ENCODE results near the gene FBN2. TPM values are rescaled to one million over a fixed set of nuclear protein-coding genes. Genes with fewer than 3 reads are reported as not detected.

Gene FBN2
- total and polyA plus RNA-seq, 2 experiments from 2014 or later, result 41.0 to 143 TPM

DNA sequence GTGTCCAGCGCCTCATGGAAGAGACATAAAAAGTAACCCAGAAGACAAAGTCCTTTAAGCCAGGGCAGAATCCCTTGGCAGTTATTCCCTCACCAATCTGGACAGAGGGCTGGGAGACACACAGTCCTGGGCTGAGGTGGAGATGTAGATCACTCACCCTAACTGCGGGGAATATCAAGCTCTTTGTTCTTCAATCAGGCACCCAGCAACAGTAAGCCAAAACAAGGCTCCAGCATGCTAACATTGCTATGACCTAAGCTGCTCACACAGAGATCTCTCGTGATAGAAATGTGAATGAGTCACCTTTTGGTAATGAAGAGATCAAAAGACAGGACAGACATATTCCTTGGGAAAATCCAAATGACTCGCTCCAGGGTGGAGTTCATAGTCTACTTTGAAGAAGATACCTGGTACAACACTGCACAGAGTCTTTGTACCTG is 101.3 kb downstream of the FBN2 start:
- WGBS (ENCODE audit: low lambda C conversion rate, missing lambda C conversion rate), result 77% methylated on average over 4 of the region's 4 CpGs
- Histone ChIP-seq H3K4me1 (ENCODE audit: insufficient read depth) (no peaks in the 10 kb centered on the region), H3K27me3 (no peaks in the 10 kb centered on the region), H3K9me2 (replicated peaks; ENCODE audit: insufficient read depth) (no peaks in the 10 kb centered on the region), H3K79me2 (no peaks in the 10 kb centered on the region), H3K27ac (peak overlapping the region; percentile 46), H3K4me2 (no peak overlapping the region), H2AFZ (no peak overlapping the region), H3K4me3 (no peak overlapping the region), H3K36me3 (replicated peaks; ENCODE audit: insufficient read depth, low read depth) (no peaks in the 10 kb centered on the region), H3K9me3 (ENCODE audit: low read depth) (no peaks in the 10 kb centered on the region), H4K20me1 (ENCODE audit: insufficient read depth, poor library complexity, severe bottlenecking) (no peaks in the 10 kb centered on the region)
- no peak for TF ChIP-seq EZH2phosphoT487 (IDR thresholded peaks at IDR 0.05; ENCODE audit: low read depth, severe bottlenecking, unreplicated experiment)
- TF ChIP-seq EZH2 (IDR thresholded peaks at IDR 0.05; ENCODE audit: borderline replicate concordance), result no peak
- TF ChIP-seq CTCF (IDR thresholded peaks at IDR 0.05; ENCODE audit: poor library complexity), result no peak
- peak; percentile 42 for DNase-seq (ENCODE audit: low spot score)

- H3K36me3 ChIP-seq (replicated peaks; ENCODE audit: insufficient read depth, low read depth), result no peaks in the 10 kb centered on the region
- TF ChIP-seq EZH2phosphoT487 (IDR thresholded peaks at IDR 0.05; ENCODE audit: low read depth, severe bottlenecking, unreplicated experiment) (no peak), EZH2 (IDR thresholded peaks at IDR 0.05; ENCODE audit: borderline replicate concordance) (no peak), CTCF (IDR thresholded peaks at IDR 0.05; ENCODE audit: poor library complexity) (no peak)
Measured at GRCh38 chr5:128435861-128436260, 102.2 kb downstream of the FBN2 start.

GRCh38 chr5:128434993-128435392 is 103.1 kb downstream of the FBN2 start:
- H3K4me2 ChIP-seq, result no peak overlapping the region
- H3K79me2 ChIP-seq, result no peaks in the 10 kb centered on the region
- H3K27ac ChIP-seq, result no peak overlapping the region
- no peaks in the 10 kb centered on the region for H4K20me1 ChIP-seq (ENCODE audit: insufficient read depth, poor library complexity, severe bottlenecking)
- H2AFZ ChIP-seq, result no peak overlapping the region
- no peaks in the 10 kb centered on the region for H3K4me1 ChIP-seq (ENCODE audit: insufficient read depth)
- H3K9me2 ChIP-seq (replicated peaks; ENCODE audit: insufficient read depth), result no peaks in the 10 kb centered on the region
- no peak for DNase-seq (ENCODE audit: low spot score)
- H3K27me3 ChIP-seq, result no peaks in the 10 kb centered on the region
- H3K4me3 ChIP-seq, result no peak overlapping the region
- no peaks in the 10 kb centered on the region for H3K9me3 ChIP-seq (ENCODE audit: low read depth)
- no peaks in the 10 kb centered on the region for H3K36me3 ChIP-seq (replicated peaks; ENCODE audit: insufficient read depth, low read depth)
- TF ChIP-seq EZH2 (IDR thresholded peaks at IDR 0.05; ENCODE audit: borderline replicate concordance), result no peak
- no peak for TF ChIP-seq EZH2phosphoT487 (IDR thresholded peaks at IDR 0.05; ENCODE audit: low read depth, severe bottlenecking, unreplicated experiment)

More at GRCh38 chr5:128435861-128436260, 102.2 kb downstream of the FBN2 start:
- Histone ChIP-seq H2AFZ (no peak overlapping the region), H3K4me2 (no peak overlapping the region), H3K27ac (peak overlapping the region; percentile 46), H3K4me3 (no peak overlapping the region), H3K9me2 (replicated peaks; ENCODE audit: insufficient read depth) (no peaks in the 10 kb centered on the region), H3K27me3 (no peaks in the 10 kb centered on the region), H3K79me2 (no peaks in the 10 kb centered on the region), H3K9me3 (ENCODE audit: low read depth) (no peaks in the 10 kb centered on the region), H4K20me1 (ENCODE audit: insufficient read depth, poor library complexity, severe bottlenecking) (no peaks in the 10 kb centered on the region), H3K4me1 (ENCODE audit: insufficient read depth) (no peaks in the 10 kb centered on the region)
- 82% methylated on average over 4 of the region's 4 CpGs for WGBS (ENCODE audit: low lambda C conversion rate, missing lambda C conversion rate)
- DNase-seq (ENCODE audit: low spot score), result no peak

- no peak overlapping the region for H2AFZ ChIP-seq
- no peak for DNase-seq (ENCODE audit: low spot score)
- H3K4me3 ChIP-seq, result no peak overlapping the region
- H3K79me2 ChIP-seq, result no peaks in the 10 kb centered on the region
- no peak overlapping the region for H3K27ac ChIP-seq
- no peaks in the 10 kb centered on the region for H3K4me1 ChIP-seq (ENCODE audit: insufficient read depth)
- no peaks in the 10 kb centered on the region for H4K20me1 ChIP-seq (ENCODE audit: insufficient read depth, poor library complexity, severe bottlenecking)
- no peaks in the 10 kb centered on the region for H3K9me2 ChIP-seq (replicated peaks; ENCODE audit: insufficient read depth)
- H3K4me2 ChIP-seq, result no peak overlapping the region
- WGBS (ENCODE audit: low lambda C conversion rate, missing lambda C conversion rate), result 90% methylated on average over 2 of the region's 2 CpGs
- H3K27me3 ChIP-seq, result no peaks in the 10 kb centered on the region
- TF ChIP-seq EZH2phosphoT487 (IDR thresholded peaks at IDR 0.05; ENCODE audit: low read depth, severe bottlenecking, unreplicated experiment) (no peak), CTCF (IDR thresholded peaks at IDR 0.05; ENCODE audit: poor library complexity) (no peak), EZH2 (IDR thresholded peaks at IDR 0.05; ENCODE audit: borderline replicate concordance) (no peak)
- H3K36me3 ChIP-seq (replicated peaks; ENCODE audit: insufficient read depth, low read depth), result no peaks in the 10 kb centered on the region
- H3K9me3 ChIP-seq (ENCODE audit: low read depth), result no peaks in the 10 kb centered on the region
Measured at GRCh38 chr5:128432913-128433440, 105.1 kb downstream of the FBN2 start.
